Non-pigmented ciliary epithelial cell (primary cell): ENCODE data around the gene ELMO1.
A peak's percentile ranks its signal among the peaks of the same experiment; 100 is the strongest.

Source experiments
- DNase-seq: peaks from one replicate; pipeline ENCODE4 v3.0.0-alpha.2; 2010; ENCODE audit warnings: low read depth

ELMO1 gene

DNA sequence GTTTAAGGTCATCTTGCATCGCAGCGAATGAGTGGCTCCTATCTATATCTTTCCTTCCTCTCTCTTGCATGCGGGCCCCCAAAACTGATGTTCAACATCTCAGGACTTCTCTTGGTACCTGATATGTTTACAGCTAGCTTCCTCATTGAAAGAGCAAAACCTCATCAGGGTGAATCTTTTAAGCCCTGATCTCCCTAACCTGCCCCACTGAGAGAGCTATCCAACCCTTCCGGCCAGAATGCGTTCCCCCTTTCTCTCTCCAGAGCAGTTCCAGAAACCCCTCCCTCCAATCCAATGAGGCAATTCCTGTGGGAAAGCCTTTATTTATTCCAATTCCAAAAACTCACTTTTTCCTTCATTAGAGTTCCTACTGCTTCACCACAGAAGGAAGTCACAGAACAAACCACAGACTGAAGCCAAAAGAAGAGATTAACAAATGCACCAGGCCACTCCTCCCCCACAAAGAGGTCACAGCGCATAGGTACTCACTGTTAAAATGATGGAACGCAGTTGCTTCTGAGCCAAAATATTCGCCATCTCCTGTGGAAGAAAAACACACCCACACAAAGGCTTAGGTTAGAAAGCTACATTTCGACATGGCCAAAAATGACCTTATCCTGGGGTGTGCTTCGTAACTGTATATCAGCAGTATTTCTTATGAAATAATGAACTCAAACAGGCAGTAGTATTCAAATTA lies 232.4 kb downstream of the ELMO1 start:
- no peak for DNase-seq

DNA sequence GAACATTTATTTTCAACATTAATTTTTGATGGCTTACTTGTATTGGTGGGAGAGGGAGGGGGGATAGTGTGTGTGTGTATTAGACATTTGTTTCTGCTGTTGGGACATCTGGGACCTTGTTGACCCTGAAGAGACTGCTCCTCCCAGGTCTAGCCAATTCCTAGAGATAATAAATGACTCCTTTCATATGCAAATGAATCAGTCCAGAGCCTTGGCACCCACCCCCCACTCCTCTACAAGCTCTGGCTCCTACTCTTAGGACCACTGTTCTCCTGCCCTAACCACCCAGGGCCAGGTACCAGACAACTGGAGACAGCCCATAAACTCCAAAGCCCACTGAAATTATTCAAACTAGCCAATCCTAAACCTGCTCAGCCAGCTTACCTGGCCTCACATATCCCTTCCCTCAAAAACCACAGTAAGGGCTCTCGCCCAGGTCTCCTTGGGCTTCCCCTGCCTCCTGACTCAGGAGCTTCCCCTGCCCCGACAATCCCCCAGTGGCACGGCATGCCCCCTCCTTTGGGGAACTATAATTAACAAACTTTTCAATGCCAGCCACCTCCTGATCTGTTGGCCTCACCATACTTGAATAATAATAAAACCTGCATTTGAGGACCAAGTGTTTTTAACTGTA lies 233.3 kb downstream of the ELMO1 start:
- no peak for DNase-seq

DNA sequence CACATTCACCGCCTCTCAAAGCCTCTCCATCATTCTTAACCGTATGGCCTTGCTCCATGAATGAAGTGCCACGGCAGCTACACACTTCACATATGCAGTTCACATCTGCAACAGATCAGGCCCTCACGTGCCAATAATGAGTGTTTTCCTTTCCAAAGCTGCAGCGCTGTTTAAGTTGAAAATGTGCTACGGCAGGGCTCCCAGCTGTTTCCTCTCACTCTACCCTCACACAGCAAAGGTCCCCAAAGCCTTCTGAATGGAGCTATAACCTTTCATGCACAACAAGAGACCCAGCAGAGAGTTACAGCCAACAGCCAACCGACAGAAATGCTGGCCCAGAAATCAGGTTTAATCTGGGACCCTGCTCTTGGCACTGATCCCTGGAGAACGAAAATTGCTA lies 236.1 kb downstream of the ELMO1 start:
- DNase-seq, result no peak

DNA sequence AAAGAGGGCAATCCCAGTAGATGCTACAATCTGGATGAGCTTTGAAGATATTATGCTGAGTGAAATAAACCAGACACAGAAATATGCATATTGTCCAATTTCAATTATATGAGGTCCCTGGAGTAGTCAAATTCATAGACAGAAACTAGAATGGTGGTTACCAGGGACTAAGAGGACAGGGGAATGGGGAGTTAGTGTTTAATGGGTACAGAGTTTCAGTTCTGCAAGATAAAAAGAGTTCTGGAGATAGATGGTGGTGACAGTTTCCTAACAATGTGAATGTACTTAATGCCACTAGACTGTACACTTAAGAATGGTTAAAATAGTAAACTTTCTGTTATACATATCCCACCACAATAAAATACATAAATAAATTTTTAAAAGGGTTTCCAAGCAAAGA lies 236.6 kb downstream of the ELMO1 start:
- DNase-seq, result no peak

GRCh38 chr7:37211097-37211880 lies 237.4 kb downstream of the ELMO1 start:
- peak; percentile 2 for DNase-seq

DNA sequence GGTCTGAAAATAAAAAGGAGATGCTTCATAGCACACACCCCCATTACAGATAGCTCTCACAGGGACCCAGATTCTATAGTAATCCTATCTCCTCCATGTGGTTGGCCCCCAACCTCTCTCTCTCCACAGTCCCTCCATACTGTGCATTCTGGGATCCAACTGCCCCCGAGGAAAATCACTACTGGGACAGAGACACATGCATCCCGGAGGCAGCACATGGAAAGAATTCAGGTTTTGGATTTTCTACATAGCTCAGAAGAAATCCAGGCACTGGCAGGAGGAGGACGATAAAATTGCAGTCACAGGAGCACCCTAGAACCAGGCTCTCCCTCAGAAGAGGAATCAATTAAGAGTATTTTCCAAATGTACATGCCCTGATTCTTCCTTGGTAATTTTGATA lies 239.5 kb downstream of the ELMO1 start:
- no peak for DNase-seq

DNA sequence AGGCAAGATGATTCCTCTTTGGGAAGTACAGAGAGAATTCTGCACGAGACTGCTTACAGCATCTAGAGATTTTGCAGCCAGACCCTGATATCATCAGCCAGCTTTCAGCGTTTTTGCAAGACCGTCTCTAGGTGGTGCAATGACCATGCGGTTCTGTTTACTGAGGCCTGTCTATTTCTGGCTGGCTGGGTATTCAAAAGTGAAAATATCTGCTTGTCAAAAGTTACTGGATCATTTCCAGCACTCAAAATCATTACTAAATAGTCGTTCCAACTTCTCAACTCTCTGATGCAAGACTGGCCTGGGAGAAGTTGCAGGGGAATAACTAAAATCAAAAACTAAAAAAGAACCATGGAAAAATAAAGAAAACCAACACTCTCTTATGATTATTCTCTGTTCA lies 240.1 kb downstream of the ELMO1 start:
- DNase-seq, result peak; percentile 17

GRCh38 chr7:37206192-37206591 lies 242.5 kb downstream of the ELMO1 start:
- DNase-seq, result no peak

GRCh38 chr7:37205451-37205850 lies 243.2 kb downstream of the ELMO1 start:
- no peak for DNase-seq

DNA sequence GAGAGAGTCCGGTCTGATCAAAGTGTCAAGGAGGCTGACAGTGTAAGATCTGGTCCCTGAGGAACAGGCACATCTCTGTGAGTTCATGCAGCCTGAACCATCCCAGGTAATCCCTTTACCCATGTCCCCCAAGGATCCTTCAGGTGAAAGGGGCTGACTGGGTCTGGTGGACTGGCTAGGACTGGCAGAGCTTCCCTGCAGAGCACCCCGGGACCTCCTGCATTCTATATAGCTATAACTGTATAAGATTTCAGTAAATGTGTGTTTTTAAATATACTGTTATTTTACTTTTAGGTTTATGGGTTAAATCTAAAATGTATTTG lies 246.8 kb downstream of the ELMO1 start:
- DNase-seq, result no peak

- peak; percentile 43 for DNase-seq
Observed at GRCh38 chr7:37201003-37201875, 247.4 kb downstream of the ELMO1 start.

DNA sequence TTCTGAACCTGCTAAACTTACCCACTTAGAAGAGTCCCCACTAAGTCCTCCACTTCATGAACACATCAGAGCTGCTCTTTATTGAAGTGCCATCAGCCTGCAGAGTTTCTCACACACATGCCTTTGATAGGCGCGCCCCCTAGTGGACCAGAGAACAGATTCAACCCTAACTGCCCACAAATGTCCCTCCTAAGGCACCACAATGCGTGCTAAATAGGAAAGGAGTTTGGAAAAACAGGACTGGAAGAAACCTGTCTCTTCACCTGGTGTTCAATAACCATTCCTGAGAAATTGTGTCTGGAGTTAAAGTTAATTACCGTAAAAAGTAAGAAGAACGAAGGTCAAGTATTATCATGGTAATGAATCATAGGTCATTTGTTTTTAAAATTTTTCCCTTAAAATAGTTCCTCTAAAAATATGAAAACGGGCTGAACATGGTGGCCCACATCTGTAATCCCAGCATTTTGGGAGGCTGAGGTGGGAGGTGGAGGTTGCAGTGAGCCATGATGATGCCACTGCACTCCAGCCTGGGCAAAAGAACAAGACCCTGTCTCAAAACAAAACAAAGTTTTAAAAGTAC lies 249.7 kb downstream of the ELMO1 start:
- peak; percentile 23 for DNase-seq

DNA sequence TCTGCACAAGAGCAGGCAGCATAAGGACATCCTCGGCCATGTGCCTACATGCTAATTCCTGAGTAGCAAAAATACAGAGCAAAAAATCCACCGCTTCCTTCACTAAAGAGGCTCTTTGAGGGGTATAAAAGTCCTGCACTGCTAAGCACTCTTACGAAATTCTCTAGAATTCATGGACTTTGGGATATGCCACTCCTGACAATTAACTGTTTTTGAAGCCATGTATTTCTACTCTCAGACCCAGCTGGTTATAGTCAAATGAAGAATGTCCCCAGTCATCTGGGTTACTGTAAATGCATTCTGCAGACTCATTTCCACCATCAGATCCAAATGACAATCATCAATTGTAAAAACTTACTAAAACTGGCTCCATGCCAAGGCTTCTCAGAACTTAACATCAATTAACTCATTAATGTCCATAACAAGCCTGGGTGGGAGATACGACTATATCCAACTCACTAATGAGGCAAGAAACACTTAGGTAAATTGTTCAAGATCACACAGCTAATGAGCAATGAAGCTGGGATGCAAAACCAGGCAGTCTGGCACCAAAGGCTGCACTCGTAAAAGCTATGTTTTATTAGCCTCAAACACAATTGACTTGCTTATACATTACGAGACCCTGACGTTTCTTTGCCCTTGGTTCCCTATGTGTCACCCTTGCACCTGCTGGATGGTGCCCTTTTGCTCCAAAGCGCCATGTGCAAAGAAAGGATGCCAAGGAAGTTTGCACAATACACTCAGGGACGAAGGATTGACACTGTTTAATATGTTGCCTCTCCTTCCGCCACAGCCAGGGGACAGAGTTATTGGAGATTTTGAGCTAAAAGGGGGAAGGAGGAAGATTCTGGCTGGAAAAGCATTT lies 250.4 kb downstream of the ELMO1 start:
- DNase-seq, result no peak

- DNase-seq, result no peak
Observed at GRCh38 chr7:37197108-37197507, 251.6 kb downstream of the ELMO1 start.

DNA sequence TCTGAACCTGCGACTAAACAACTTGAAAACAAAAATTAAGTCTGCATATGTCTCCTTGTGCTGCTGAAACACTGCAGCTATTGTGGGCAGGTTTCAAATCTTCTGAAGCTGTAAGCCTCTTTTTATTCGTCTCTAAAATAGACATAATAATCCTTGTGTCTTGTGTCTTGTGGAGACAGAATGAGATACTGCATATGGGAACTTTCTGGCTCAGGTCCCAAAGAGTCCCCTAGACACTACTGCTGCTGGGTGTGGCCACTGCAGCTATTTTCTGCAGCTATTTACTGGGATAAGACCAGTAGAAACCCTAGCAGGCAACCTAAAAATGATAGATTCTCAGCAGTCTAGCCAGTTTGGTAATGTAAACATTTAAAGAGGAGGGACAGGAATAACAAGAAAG lies 252.0 kb downstream of the ELMO1 start:
- DNase-seq, result no peak

GRCh38 chr7:37195388-37195787 lies 253.3 kb downstream of the ELMO1 start:
- no peak for DNase-seq

DNA sequence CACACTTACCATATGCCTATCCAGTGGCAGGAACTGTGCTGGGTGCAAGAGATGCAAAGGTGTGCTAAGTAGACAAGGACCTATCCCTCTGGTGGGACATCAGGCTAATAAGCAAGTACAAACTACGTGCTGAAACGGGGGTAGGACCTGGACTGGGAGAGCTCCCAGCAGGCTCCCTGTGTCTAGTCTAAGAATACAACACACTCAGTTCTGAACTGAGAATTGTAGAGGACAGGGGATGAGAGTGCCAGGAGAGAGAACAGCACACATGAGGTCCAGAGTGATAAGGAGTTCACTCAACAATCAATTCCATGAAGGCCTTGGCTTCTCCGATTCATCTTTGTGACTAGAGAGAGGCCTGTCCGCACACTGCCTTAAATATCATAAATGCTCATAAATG lies 253.7 kb downstream of the ELMO1 start:
- DNase-seq, result no peak

DNA sequence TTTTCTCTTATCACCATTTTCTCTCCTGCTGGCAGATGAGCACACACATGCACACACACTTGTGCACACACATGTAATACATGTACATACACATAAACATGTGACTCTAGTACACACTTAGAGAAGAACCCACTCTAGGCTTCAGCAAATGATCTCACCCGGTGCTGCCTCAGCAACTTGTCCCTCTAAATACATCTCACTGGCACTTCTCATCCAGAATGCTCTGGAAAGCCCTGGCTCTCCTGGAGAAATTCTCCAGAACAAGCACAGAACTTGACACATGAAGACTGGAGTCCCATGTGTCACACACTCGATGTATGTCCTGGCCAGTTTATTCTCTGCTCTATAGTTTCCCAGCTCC lies 254.9 kb downstream of the ELMO1 start:
- DNase-seq, result no peak

DNA sequence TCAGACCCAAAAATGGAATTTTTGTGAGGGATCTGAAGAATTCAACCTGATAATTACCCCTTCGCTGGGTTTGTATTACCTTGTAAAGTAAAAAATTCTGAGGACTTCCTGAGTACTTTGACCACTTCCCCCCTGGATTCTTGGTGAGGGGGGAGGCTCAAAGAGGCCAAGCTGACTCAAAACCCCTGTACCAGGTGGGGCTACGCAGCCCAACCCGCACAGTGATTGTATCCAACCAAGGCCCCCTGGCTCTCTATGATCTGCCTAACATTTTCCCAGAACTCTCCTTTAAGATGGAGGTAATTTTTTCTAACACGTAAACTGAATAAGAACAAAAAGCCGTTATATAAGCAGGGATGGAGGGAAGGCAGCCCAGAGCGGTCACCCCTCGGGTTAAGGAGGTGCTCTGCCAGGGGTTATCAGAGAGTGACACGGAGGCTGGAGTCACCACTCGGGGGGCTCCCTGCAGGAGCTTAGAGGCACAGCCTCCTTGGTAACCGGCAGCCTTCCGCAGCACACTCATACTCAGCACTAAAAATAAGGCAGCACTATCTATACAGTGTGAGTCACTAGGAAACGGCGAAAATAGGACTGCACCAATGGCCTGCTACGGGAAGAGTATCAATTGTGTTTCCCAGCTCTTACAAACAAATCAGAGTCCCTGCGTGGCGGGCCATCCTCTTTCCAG lies 255.4 kb downstream of the ELMO1 start:
- no peak for DNase-seq

- no peak for DNase-seq
Observed at GRCh38 chr7:37191797-37192196, 256.9 kb downstream of the ELMO1 start.

GRCh38 chr7:37187179-37187578 lies 261.5 kb downstream of the ELMO1 start:
- no peak for DNase-seq
